Activated T-helper 1 cell treated with anti-CD3 and anti-CD28 coated beads, Interleukin-12 subunit alpha, Interleukin-12 subunit beta, Interleukin-2, Interleukin-4 antibody, amounts not matched to agents 30 ng/mL and 10 ng/mL and 1 ng/mL, durations not matched to agents 14 hours and 24 hours and 36 hours (primary cell): ENCODE data around the gene FDXR. TPM values are rescaled to one million over a fixed set of nuclear protein-coding genes. Genes with fewer than 3 reads are reported as not detected.

Experiments
- DNase-seq: peaks from one replicate; pipeline ENCODE4 v3.0.0; 2021; ENCODE audit warnings: low spot score
- H3K27ac Mint-ChIP-seq: one replicate; pipeline ENCODE4 v1.8.0; 2021; ENCODE audit warnings: mild to moderate bottlenecking, mixed read lengths
- H3K27me3 Mint-ChIP-seq: one replicate; pipeline ENCODE4 v1.8.0; 2022; ENCODE audit warnings: mild to moderate bottlenecking, moderate library complexity, mixed read lengths; ENCODE audit not compliant: insufficient read depth
- H3K36me3 Mint-ChIP-seq: one replicate; pipeline ENCODE4 v1.8.0; 2021; ENCODE audit warnings: low read depth, mixed read lengths
- H3K4me1 Mint-ChIP-seq: one replicate; pipeline ENCODE4 v1.8.0; 2021; ENCODE audit warnings: low read depth, mixed read lengths
- H3K4me3 Mint-ChIP-seq: one replicate; pipeline ENCODE4 v1.8.0; 2021; ENCODE audit warnings: mild to moderate bottlenecking, moderate library complexity, mixed read lengths
- H3K9me3 Mint-ChIP-seq: one replicate; pipeline ENCODE4 v1.8.0; 2021; ENCODE audit warnings: mixed read lengths
- intact Hi-C: fragments of 100-400 bp; cut with micrococcal nuclease; formaldehyde crosslinking; loops from one replicate; pipeline ENCODE4 v1.15.1; 2024
- total RNA-seq: library from RNA; stranded (reverse); gene quantifications from 2 replicates; pipeline ENCODE4 v1.2.3, GENCODE V29; 2022

FDXR gene
- total RNA-seq, 1 donor from 2014 or later, result 21.5 TPM

DNA sequence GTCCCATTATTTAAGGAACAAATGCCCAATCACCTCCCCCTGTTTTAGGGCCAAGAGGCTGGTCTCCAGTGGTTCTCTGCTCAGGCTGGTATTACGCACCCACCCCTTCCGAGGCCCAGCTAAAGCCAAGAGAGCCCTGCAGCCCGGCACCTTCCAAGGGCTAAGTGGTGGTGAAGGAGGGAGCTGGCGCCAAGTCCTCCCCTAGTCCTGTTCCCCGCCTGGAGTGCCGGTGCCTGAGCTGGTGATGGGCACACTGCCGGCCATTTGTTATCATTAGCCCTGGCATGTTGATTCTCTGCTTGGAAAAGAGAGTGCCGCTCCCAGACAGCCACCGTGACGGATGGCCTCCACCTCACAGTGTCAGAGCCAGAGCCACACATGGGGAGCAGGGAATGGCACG lies 45.0 kb downstream of the FDXR start:
- H3K27me3 Mint-ChIP-seq, result no peaks in the 10 kb centered on the region
- no peak overlapping the region for H3K27ac Mint-ChIP-seq
- no peaks in the 10 kb centered on the region for H3K36me3 Mint-ChIP-seq
- no peaks in the 10 kb centered on the region for H3K4me1 Mint-ChIP-seq
- DNase-seq, result no peak
- no peak overlapping the region for H3K4me3 Mint-ChIP-seq
- intact Hi-C loops, result no loop called here
- no peaks in the 10 kb centered on the region for H3K9me3 Mint-ChIP-seq

DNA sequence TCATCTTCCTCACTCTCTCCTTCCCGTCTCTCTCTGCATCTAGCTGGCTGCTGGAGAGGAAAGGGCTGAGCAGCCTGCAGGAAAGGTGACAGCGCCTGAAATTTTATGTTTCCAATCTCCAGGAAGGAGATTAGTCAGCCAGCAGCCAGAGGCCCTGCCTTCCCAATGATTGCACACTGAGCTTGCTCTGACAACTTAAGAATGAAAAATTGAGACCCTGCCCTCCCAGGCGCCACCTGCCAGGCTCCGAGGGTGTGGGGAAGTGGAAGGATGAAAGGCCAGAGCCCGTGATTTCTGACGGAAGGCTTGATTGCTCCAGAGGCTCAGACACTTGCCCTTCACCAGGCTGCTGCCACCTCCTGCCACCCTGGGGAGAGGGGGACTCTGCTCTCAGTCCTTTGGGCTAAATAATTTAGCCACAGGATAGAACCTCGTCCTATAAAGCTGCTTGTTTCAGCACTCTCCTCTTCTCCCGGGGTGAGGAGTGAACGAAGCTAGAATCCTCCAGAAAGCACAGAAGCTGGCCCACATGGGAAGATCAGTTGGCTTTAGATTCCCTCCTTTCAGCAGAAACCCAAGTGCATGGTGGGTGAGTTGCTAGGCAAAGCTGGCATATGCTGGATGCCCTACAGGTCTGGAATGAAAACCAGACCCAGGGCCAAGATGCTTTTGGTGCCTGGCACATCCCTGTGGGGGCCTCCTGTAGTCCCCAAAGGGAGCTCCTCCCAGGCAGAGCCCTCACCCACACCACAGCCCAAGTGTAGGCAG lies 46.7 kb downstream of the FDXR start:
- H3K27me3 Mint-ChIP-seq, result no peaks in the 10 kb centered on the region
- no peaks in the 10 kb centered on the region for H3K36me3 Mint-ChIP-seq
- no peak overlapping the region for H3K4me3 Mint-ChIP-seq
- intact Hi-C loops, result no loop called here
- H3K9me3 Mint-ChIP-seq, result no peaks in the 10 kb centered on the region
- H3K4me1 Mint-ChIP-seq, result no peaks in the 10 kb centered on the region
- DNase-seq, result no peak
- no peak overlapping the region for H3K27ac Mint-ChIP-seq

DNA sequence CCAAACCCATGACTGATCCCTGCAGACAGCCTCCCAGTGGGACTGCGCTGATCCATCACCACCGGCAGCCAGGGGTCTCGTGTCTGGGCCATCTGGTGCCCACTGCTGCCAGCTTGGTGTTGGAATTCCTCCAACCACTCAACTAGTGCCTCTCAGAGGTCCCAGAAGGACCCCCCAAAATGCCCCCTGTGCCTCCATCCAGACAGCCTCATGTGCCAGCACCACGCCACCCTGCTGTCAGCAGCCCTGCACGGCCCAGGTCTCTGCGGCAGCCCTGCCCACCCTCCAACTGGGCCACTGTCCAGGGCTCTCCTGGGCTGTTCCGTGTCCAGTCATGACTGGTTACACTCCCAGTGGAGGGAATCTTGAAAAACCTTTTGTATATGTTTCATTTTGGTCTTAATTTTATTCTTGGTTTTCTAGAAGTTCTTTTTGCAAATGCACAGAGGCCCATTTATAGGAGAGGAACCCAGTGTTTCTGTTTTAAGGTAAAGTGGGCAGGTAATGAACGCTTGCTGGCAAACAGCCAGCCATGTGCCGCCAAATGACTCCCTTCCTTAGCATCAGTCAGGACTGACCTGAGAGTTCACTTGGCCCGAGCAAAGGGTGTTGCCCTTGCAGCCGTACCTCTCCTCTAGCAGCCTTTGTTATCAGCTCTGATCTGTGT lies 47.7 kb downstream of the FDXR start:
- Mint-ChIP-seq H3K27me3 (no peaks in the 10 kb centered on the region), H3K9me3 (no peaks in the 10 kb centered on the region), H3K4me3 (no peak overlapping the region), H3K36me3 (peaks cover 4% of the 10 kb centered on the region), H3K4me1 (no peaks in the 10 kb centered on the region), H3K27ac (no peak overlapping the region)
- DNase-seq, result no peak
- intact Hi-C loops, result no loop called here

DNA sequence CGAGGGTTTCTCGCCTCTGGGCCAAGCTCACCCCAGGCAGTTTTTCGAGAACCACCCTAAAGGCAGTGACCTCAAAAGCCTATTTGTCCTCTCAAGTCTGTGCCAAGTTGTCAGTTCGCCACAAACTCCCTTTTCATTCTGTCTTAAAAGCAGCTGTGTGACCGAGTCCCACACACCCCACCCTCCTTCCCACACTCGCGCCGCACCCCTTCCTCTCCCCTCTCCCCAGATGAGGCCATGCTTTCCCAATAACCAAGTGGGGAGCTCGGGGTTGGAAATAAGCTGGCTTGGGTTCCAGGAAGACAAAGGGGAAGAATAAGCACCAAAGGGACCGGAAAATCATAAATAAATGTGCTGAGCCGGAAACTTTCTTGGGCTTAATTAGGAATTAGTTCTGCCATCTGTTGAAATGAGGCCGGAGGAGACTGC lies 49.8 kb downstream of the FDXR start:
- H3K4me1 Mint-ChIP-seq, result no peaks in the 10 kb centered on the region
- intact Hi-C loops, result no loop called here
- peaks cover 8% of the 10 kb centered on the region for H3K36me3 Mint-ChIP-seq
- H3K27me3 Mint-ChIP-seq, result no peaks in the 10 kb centered on the region
- no peaks in the 10 kb centered on the region for H3K9me3 Mint-ChIP-seq
- DNase-seq, result no peak
- H3K27ac Mint-ChIP-seq, result no peak overlapping the region
- H3K4me3 Mint-ChIP-seq, result no peak overlapping the region

DNA sequence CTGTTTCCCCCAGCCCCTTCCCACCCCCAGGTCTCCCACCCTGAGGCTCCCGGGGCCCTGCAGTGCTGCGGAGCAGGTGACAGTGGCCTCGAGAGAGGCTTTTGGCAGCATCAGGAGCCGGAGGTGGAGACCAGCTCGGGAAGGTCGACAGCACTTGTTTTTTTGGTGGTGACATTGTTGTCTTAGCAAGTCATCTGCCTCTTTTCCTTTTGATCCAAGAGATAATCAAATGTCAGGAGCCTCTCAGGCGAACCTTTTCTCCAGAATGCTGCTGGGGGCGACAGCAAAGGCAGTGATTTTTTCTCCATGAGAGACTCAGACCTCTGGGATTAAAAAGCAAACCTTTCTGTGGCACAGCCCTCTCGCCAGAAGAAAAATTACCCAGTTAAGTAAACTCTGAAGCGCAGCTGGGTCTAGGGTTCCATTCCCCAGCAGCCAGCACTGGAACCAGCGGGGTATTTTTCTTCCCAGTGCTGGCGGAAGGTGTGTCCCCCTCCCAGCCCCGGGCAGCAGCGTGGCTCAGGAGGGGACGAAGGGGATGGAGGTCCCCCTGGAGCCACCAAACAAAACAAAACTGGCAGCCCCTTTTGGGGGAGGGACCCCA lies 50.4 kb downstream of the FDXR start:
- Mint-ChIP-seq H3K4me3 (no peak overlapping the region), H3K27ac (no peak overlapping the region), H3K4me1 (no peaks in the 10 kb centered on the region), H3K36me3 (peaks cover 8% of the 10 kb centered on the region), H3K9me3 (no peaks in the 10 kb centered on the region), H3K27me3 (no peaks in the 10 kb centered on the region)
- intact Hi-C loops, result no loop called here
- no peak for DNase-seq

DNA sequence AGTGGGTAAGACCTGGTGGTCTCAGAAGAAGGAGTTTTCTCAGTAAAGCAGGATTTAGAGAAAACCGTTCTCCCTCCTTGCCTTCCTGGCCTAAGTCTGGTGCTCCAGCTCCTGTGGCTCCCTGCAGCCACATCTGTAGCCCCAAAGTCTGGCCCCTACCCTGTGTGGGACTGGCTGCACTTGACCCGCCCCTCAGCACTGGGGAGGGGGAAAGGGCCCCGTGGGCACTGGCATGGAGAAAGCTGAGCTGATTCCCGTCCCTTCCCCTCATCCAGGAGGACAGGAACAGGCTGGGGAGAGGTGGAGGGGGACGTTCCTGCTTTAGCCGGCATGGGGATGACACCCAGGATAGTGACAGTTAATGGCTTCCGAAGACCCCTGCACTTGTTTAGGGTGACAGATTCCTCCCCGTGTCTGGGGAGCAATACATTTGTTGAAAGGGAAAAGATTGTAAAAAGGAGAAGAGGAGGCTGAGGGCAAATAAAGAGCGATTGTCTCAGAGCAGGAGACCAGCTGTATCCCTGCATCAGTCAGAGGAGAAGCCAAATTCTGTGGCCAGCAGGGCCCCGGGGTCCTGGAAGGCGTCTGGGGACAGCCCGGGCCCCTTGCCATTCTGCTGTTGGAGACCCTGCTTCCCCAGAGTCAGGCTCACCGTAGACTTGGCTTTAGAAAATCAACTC lies 51.0 kb downstream of the FDXR start:
- intact Hi-C loops, result no loop called here
- no peak for DNase-seq
- Mint-ChIP-seq H3K36me3 (peaks cover 12% of the 10 kb centered on the region), H3K27me3 (no peaks in the 10 kb centered on the region), H3K27ac (no peak overlapping the region), H3K4me3 (no peak overlapping the region), H3K4me1 (no peaks in the 10 kb centered on the region), H3K9me3 (no peaks in the 10 kb centered on the region)

DNA sequence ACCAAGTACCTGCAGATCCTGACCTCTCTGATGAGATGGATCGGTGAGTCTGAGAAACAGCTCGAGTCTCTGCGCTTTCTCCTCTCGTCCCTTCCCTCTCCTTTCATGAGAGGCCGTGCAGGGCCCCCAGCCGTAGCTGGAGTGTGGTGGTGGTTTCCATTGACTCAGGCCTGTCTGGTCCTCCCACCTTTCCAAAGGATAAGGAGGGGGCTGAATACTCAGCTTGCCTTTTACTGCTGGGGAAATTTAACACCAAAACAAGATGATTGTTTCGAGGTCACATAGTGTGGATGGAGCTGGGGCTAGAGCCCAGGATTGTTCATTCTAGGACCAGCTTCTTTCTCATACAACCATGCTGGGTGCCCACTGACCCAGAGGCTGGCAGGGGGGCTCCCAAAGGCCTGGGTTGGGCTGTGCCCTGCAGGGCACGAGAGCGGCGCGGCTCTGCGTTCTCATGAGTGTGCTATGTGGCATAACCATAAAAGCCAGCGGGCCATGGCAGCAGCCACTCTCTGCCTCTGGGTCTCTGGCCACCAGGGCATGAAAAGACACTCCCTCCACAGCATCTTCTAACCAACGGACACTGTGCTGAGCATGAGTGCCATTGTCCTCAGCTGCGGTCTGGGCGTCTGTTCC lies 52.9 kb downstream of the FDXR start:
- H3K27me3 Mint-ChIP-seq, result no peaks in the 10 kb centered on the region
- H3K4me3 Mint-ChIP-seq, result no peak overlapping the region
- no peak for DNase-seq
- intact Hi-C loops, result no loop called here
- H3K27ac Mint-ChIP-seq, result no peak overlapping the region
- peaks cover 12% of the 10 kb centered on the region for H3K36me3 Mint-ChIP-seq
- no peaks in the 10 kb centered on the region for H3K4me1 Mint-ChIP-seq
- no peaks in the 10 kb centered on the region for H3K9me3 Mint-ChIP-seq

DNA sequence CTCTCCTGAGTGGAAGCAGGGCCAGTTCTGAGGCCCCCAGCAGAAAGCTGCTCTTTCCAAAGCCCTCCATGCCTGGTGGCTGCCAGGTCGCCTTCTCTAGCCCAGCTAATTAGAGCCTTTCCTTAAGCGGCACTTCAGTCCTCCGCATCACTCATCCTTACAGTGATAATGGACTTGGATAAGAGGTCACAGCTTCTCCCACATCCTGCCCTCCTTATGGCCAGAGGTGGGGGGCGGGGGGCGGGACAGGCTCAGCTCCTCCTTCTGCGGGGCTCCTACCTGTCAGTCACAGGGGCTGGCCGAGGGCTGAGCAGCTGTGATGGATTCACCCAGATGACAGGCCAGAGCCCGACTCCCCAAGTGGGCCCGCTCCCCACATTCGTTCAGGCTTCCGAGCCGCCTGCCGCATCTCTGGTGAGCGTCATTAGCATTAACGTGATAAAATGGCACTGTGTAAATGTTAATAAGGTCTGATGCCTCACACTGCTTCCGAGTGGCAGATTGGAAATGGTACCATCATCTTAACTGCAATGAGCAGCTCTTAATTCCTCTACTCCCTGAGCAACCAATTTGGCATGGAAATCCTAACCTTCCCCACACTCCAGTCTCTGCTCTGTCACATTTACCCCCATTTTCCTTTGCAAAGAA lies 54.4 kb downstream of the FDXR start:
- Mint-ChIP-seq H3K4me3 (no peak overlapping the region), H3K4me1 (no peaks in the 10 kb centered on the region), H3K27me3 (no peaks in the 10 kb centered on the region)

DNA sequence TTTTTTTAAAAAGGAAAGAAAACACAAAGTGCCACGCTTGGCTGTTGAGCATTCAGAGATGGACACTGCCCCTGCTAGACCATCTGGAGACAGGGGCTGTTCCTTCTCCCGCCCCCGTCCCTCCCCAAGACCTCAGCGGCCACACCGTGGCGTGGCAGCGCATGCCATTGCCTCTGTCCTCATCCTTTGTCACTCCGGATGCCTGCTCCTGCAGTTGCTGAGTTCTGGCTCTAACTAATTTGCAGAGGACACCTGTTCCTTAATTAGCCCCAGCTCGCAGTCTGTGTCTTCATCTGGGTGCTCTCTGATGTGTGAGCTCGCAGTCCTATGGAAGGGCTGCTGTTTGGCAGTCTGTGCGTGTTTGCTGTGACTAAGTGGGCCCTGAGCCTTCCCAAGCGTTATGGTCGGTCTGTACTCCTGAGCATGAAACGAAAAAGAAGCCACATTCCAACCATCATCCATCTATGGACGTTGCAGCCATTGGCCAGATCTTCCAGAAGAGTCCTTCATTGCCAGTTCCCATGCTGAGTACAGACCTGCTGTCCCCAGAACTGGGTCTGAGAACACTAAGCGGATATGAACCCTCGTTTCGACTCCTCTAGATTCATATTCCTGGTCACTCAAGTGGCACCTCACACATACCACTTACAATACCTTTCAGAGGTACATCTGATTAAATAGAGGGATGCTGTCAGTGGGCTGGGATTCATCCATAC lies 55.7 kb downstream of the FDXR start:
- Mint-ChIP-seq H3K4me3 (no peak overlapping the region), H3K4me1 (no peaks in the 10 kb centered on the region), H3K9me3 (no peaks in the 10 kb centered on the region), H3K27ac (no peak overlapping the region), H3K27me3 (no peaks in the 10 kb centered on the region), H3K36me3 (peaks cover 12% of the 10 kb centered on the region)
- intact Hi-C loops, result no loop called here
- no peak for DNase-seq

More for the DNA sequence above, 54.4 kb downstream of the FDXR start:
- Mint-ChIP-seq H3K36me3 (peaks cover 12% of the 10 kb centered on the region), H3K9me3 (no peaks in the 10 kb centered on the region), H3K27ac (no peak overlapping the region)
- DNase-seq, result no peak
- intact Hi-C loops, result no loop called here

DNA sequence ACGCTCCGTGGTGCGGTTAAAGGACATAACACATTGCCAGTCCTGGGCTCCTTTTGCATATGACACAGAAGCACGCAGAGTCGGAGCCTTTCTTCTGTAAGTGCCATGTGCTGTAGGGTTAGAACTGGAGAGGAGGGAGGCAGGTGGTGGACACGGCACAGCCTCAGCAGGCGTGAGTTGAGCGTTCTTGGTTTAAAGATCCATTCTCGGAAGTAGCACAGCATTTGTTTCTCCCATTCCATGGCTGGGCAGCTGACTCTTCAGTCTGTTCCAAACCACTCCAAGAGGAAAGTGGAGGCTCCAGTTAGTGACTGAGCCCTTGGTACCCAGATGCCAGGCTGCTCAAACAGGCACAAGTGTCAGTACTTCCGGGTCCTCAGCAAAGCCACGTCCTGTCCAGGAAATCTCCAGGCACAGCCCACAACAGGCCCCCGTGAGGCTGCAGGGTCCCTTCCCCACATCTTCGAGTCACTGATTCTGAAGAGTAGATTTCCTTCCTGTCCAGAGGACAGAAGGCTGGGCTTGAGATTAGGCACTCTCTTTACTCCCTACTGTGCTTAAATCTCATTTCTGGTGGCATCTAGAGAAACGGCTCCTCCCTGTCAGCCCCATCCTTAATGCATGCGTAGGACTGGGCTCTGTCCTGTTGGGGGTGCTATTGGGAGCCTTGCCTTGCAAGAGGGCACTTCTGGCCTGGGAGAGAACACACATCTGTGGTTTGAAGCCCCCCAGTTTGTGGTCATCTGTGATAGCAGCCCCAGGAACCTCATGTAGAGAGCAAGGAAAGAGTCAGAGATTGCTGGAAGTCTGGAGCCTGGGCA lies 57.0 kb downstream of the FDXR start:
- Mint-ChIP-seq H3K27me3 (no peaks in the 10 kb centered on the region), H3K9me3 (no peaks in the 10 kb centered on the region), H3K36me3 (peaks cover 12% of the 10 kb centered on the region), H3K4me3 (no peak overlapping the region), H3K27ac (no peak overlapping the region), H3K4me1 (no peaks in the 10 kb centered on the region)
- intact Hi-C loops, result no loop called here
- no peak for DNase-seq

DNA sequence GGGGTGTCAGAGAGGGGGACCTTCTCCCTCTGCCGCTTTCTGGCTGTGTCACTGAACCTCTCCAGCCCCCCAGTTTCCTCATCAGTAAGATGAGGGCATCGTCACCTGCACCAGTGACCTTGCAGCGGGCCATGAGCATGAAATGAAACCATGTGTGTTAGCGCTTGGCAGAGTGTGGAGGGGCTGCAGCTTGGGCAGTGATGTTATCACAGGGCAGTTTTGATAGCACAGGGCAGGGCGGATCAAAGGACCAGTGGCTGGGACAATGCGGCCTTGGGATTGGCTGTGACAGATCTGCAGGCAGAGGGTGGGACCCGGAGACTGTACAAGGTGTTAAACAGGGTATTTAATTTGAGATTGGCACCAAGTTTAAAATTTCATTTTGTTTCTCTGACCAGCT lies 57.7 kb downstream of the FDXR start:
- Mint-ChIP-seq H3K36me3 (peaks cover 10% of the 10 kb centered on the region), H3K27me3 (no peaks in the 10 kb centered on the region), H3K9me3 (no peaks in the 10 kb centered on the region), H3K27ac (no peak overlapping the region), H3K4me1 (no peaks in the 10 kb centered on the region), H3K4me3 (no peak overlapping the region)
- intact Hi-C loops, result no loop called here
- no peak for DNase-seq
